GM04504 (cell line): ENCODE data around the gene SLC9A5.

Experiments
- DNase-seq: peaks from one replicate; pipeline ENCODE4 v3.0.0-alpha.2; 2012; ENCODE audit warnings: low read depth

The SLC9A5 gene

DNA sequence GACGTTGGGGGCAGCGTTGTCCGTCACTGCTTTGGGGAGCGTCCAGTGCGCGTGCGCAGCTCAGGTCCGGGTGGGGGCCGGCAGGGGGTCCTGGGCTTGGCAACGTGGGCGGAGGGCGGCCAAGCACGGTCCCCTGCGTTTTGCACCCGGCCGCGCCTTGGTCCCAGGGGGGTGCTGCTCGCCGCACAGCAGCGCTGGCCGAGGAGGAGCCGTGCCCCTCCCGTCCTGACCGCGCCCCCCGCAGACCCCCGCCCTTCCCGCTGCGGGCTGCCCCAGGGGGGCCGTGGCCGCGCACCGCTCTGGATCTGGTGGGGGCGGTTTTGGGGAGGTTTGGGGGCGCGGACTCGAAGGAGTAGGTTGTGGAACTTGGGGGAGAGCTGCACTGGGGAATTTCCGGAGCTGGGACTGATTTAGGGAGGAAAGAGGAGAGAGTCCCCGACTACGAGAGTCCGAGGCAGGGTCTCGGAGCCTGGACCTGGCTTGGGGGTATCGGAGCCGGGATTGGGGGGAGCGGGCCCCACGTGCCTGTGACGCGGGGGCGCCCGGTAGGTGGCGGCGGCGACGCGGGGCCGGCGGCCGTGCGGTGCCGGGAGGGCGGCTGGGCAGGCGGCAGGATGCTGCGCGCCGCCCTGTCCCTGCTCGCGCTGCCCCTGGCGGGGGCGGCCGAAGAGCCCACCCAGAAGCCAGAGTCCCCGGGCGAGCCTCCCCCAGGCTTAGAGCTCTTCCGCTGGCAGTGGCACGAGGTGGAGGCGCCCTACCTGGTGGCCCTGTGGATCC is at the start of gene SLC9A5:
TSS of gene SLC9A5 (plus strand) at position 579 of the 777 bp plus-strand sequence. CDS start at position 615, 36 bp downstream.
- no peak for DNase-seq

DNA sequence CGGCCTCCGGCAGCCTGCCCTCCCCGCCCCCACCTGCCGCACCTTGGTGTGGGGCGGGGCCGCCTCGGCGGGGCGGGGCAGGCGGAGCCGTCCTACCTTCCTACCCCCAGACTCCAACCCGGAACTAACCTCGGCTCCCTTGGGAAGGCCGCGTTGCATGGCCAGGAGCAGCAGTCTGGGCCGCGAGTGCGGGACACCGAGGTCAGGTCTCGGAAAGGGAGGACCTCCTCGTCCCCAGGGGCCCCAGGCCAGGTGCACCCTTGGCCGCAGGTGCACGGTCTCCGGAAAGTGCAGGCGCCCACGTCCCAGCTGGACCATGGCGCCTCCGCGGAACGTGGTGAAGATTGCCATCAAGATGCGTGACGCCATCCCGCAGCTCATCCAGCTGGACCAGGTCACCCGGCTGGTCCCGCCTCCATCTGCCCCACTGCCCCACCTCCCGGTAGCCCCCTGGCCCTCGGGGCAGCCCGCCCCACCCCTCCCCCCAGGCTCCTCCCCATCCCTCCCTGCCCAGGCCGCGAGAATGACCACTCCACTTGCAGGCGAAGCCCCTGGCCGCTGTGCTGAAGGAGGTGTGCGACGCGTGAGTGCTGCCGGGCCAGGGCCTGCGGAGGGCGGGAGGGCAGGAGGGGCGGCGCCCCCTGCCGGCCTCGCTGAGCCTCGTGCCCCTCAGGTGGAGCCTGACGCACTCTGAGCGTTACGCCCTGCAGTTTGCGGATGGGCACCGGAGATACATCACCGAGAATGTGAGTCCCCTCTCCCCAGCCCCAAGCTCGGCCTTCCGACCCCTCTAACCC is 49.6 kb upstream of the SLC9A5 start, which contains the start of gene ELMO3:
TSS of gene ELMO3 (plus strand) at position 121 of the 797 bp plus-strand sequence. CDS start at position 317, 196 bp downstream.
- no peak for DNase-seq

DNA sequence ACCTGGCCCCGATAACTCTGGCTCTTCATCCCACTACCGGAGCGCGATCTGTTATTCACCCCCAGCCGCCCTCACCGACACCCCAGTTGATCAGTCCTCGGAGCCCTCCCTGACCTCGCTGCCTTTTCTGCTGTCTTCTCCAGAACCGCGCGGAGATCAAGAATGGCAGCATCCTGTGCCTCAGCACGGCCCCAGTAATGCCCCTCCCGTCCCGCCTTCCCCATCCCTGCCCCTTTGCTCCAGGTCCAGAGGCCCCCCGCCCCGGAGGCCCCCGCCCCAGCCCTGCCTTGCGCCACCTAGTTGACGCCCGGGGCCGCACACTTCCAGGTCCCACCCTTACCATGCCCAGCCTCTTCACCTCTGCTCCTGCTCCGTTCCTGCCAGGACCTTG is 49.0 kb upstream of the SLC9A5 start:
- no peak for DNase-seq

GRCh38 chr16:67200491-67200890 is 48.3 kb upstream of the SLC9A5 start:
- DNase-seq = no peak

GRCh38 chr16:67201411-67202345 is 47.1 kb upstream of the SLC9A5 start:
- no peak for DNase-seq

DNA sequence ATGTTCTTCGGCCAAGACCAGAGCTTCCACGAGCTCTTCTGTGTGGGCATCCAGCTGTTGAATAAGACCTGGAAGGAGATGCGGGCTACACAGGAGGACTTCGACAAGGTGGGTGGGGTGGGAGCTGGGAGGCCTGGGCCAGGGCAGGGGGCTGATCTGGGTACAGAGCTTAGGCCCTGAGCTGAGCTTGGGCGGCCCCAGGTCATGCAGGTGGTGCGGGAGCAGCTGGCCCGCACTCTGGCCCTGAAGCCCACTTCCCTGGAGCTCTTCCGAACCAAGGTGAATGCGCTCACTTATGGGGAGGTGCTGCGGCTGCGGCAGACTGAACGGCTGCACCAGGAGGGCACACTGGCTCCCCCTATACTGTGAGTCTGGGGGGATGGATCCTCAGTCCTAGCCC is 46.4 kb upstream of the SLC9A5 start:
- no peak for DNase-seq

GRCh38 chr16:67202956-67203493 is 45.8 kb upstream of the SLC9A5 start:
- no peak for DNase-seq

- DNase-seq = no peak
Observed at GRCh38 chr16:67204076-67204475, 44.7 kb upstream of the SLC9A5 start.

- no peak for DNase-seq
Observed at GRCh38 chr16:67206129-67206837, 42.5 kb upstream of the SLC9A5 start.

GRCh38 chr16:67206838-67207248 is 41.9 kb upstream of the SLC9A5 start:
- no peak for DNase-seq

DNA sequence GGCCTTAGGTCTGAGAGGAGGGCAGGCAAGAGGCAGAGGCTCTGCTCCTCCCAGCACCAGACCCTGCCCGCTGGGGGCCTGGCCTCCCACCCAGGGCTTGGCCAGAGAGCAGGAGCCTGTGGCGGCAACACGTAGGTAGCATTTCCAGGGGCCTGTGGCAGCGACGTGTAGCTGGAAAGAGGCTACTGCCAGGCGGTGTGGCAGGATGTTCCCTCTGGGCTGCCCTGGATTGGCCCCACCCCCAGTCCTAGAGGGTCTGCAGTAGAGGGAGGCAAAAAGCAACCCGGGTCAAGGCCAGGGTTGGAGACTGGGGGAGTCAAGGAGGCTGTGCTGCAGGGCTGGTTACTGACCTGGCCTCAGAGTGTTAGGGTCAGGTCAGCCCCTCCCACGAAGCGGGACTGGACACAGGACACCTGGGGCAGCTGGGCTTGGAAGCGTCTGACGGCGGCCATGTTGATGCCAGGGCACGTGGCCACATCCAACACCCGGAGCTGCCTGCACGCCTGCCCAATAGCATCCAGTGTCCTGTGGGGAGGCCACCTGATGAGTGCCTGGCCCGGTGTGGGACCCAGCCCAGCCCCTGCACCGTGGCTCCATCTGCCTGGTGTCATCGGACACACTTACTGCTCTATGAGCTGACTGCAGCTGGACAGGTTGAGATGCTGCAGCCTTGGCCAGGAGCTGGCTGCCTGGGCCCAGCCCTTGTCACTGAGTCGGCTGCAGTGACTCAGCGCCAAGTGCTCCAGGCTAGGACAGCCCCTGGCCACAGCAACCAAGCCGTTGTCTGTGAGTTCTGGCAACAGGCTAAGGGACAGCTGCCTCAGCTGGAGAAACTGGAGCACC is 41.3 kb upstream of the SLC9A5 start:
- DNase-seq = no peak

DNA sequence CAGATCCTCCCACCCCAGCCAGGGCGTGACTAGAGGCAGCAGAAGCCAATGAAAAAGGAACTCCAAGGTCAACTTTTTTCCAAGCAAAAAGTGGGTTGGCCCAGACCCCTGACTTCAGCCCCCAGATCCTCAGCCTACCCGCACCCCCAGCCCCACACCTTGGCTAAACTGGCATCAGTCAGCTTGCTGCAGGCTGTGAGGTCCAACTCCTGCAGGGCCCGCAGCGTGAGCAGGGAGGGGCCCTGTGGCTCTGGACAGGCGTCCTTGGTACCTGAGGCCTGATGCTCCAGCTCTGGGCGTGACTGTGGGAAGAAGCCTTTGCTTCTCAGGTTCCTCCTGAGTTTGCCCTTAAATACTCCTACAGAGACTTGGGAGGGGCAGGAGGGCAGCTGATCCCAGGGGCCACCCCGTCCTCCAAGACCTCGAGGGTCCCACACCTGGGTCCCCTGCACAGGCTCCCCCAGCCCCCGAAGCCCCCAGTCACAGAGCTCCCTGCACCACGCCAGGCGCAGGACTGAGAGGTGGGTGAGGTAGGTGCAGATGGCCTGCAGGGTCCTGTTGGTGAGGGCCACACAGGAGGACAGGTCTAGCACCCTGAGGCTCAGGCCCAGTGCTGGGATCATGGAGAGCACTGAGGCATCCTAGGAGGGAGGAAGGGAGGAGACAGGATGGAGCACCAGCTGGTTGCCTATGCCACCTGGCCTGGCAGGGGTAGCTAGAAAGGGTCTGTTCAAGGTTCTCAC is 40.5 kb upstream of the SLC9A5 start:
- DNase-seq = no peak

DNA sequence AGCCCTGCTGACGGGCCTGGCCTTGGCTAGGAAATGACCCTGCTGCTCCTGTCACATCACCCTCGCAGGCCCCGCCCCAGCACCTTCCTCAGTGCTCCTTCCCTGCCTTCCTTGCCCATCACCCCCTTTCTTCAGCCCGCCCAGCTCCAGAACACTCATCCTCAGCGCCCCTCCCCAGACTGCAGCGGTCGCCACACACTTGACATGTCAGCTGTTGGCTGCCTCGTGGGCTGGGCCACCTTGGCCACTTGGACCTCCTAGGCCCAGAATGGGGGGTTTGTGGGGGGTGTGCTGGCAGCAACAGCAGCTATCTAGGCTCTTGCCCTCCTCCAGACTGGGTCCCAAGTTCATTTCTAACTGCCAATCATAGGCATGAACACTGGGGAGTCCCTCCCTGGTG is 39.2 kb upstream of the SLC9A5 start:
- DNase-seq = no peak

- no peak for DNase-seq
Observed at GRCh38 chr16:67210069-67210937, 38.5 kb upstream of the SLC9A5 start.

DNA sequence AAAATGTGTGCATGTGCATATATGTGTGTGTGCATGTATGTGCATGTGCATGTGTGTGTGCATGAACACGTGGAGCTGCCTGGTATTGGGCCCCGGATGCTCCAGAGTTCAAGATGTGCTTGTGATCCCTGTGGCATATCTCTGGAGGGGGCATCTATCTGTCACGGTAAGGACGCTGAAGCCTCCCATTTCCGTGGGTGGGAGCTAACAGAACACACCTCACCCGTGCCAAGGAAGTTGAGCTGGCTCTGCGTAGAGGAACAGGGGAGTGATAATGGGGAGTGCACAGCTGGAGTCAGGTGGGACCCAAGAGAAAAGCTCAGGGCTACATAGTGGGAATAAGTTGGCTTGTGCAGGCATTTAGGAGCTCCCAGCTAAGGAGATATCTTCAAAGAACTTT is 37.1 kb upstream of the SLC9A5 start:
- no peak for DNase-seq

DNA sequence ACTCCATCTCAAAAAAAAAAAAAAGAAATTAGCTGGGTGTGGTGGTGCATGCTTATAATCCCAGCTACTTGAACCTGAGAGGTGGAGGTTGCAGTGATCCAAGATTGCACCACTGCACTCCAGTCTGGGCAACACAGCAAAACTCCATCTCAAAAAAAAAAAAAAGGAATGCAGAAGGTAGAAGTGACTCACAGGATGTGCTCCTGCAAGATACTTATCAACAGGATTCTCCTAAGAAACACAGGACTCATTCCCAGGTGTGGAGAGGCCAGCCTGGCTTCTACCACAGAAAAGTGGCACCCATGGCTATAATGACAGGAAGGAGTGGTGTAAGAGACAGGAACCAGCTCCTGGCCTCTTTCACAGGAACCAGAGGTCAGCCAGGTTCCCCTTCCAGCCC is 36.0 kb upstream of the SLC9A5 start:
- no peak for DNase-seq

DNA sequence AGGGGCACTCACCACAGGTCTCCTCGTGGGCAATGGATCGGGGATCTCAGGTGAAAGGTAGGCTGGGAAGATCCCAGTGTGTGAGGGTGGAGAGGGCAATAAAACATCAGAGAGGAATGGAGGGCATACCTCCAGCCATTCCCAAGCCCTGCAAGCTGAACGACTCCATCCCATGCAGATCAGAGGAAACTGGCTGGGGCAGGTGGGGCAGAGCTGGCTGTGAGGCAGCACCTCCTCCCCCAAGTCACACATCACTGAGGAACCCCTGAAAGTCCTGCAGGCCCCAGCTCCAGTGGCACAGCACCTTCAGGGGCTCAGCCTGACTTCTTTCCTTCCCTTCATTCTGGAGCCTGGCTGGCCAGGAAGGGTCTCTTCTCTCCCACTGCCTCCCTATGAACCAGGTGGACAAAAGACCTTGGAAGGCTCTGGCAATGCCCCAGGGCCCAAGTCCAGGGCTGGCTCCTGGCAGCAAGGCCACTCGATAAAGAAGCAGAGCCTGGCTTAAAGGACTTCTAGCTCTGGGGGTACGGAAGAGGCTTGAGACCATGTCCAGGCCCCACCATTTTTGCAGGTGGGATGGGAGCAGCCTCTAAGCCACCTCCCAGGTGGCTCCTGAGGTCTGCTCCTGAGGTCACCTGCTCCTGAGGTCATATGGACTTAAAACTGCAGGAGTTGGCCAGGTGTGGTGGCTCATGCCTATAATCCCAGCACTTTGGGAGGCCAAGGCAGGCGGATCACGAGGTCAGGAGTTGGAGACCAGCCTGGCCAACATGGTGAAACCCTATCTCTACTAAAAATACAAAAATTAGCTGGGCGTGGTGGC is 35.4 kb upstream of the SLC9A5 start:
- no peak for DNase-seq

DNA sequence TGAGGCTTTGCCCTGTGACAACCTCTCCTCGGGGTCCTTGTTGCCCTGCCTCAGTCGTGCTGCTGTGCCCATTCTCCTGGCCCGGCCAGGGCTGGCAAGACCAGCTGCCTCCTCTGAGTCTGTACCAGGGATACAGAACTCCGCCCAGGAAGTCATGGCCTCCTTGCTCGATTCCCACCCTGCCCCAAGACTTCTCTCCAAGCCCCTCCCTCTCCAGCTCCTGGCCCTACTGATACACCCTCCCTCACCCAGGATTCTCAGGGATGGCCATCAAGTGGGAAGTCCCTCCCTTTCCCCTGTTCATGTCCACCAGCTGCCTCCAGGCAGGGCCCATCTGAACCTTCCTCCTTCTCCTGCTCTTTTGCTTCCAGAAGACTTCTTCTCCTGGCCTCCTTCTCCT is 33.1 kb upstream of the SLC9A5 start:
- no peak for DNase-seq
